RPMI8226 (cell line): ENCODE measurements around the gene SMAD5.

Source experiments
- DNase-seq: peaks from one replicate; pipeline ENCODE4 v3.0.0-alpha.2; 2015

The SMAD5 gene

GRCh38 chr5:136159457-136159856 lies 26.8 kb downstream of the SMAD5 start:
- no peak for DNase-seq

GRCh38 chr5:136162008-136162407 lies 29.4 kb downstream of the SMAD5 start:
- no peak for DNase-seq

- DNase-seq: no peak
Measured at GRCh38 chr5:136164226-136164625, 31.6 kb downstream of the SMAD5 start.

- peak; percentile 9 for DNase-seq
Measured at GRCh38 chr5:136166909-136167308, 34.3 kb downstream of the SMAD5 start.

DNA sequence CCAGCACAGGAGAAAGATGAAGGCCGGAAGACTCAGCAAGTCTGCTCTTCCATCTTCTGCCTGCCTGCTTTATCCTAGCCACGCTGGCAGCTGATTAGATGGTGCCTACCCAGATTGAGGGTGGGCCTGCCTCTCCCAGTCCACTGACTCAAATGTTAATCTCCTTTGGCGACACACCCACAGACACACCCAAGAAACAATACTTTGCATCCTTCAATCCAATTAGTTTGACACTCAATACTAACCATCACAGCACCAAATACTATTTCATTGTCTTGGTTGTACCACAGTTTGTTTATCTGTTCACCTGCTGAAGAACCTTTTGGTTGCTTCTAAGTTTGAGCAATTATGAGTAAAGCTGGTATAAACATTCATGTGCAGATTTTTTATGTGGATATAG lies 36.6 kb downstream of the SMAD5 start:
- DNase-seq: no peak

GRCh38 chr5:136174021-136174659 lies 41.5 kb downstream of the SMAD5 start:
- DNase-seq: peak; percentile 28

- DNase-seq: no peak
Measured at GRCh38 chr5:136182618-136183017, 50.0 kb downstream of the SMAD5 start.

- DNase-seq: no peak
Measured at GRCh38 chr5:136185974-136186665, 53.5 kb downstream of the SMAD5 start.

- no peak for DNase-seq
Measured at GRCh38 chr5:136186796-136187195, 54.2 kb downstream of the SMAD5 start.

GRCh38 chr5:136188859-136189258 lies 56.2 kb downstream of the SMAD5 start:
- DNase-seq: no peak

DNA sequence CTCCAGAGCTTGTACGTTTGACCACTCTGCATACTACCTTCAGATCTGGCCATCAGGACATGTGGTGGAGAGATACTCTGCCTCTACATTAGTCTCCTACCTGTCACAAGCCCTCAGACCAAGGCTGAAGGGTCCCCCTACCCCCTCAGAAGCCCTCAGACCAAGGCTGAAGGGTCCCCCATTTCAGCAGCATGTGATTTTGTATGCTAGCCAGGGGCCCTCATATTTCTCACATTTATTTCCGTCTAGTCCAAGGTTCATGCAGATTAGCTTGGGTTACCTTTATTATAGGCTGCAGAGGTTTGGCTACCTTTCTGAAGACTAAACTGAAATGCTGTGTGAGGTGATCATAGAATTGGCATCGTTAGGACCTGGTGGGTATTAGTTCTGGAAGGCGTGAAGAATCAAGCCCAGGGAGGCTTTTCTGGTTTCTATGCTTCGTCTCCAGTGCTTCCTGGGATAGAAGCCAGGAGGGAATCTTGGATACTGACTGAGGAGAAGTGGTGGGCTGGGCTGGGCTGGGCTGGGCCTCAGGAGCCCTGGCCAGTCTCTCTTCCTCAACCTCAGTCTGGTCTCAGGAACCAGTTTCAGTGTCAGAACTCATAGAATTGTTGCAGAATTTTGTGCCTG lies 57.6 kb downstream of the SMAD5 start:
- DNase-seq: no peak

DNA sequence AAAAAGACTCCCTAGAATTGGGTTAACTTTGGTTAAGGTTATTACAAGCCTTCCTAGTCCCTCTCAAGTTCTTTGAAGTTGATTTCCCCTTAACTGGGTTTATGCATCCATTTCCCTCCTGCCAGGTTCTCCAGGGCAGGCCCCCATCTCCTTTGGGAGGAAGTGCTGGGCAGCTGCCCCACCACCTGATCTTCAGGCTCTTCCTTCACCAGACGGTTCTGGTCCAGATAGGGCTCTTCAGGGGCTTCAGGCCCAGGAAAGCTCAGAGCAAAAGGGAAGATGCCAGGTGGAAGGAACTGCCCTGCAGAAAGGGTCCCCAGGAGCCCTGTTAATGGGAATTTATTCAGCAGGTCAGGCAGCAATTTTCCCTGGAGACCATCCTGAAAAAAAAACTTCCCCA lies 58.3 kb downstream of the SMAD5 start:
- no peak for DNase-seq

DNA sequence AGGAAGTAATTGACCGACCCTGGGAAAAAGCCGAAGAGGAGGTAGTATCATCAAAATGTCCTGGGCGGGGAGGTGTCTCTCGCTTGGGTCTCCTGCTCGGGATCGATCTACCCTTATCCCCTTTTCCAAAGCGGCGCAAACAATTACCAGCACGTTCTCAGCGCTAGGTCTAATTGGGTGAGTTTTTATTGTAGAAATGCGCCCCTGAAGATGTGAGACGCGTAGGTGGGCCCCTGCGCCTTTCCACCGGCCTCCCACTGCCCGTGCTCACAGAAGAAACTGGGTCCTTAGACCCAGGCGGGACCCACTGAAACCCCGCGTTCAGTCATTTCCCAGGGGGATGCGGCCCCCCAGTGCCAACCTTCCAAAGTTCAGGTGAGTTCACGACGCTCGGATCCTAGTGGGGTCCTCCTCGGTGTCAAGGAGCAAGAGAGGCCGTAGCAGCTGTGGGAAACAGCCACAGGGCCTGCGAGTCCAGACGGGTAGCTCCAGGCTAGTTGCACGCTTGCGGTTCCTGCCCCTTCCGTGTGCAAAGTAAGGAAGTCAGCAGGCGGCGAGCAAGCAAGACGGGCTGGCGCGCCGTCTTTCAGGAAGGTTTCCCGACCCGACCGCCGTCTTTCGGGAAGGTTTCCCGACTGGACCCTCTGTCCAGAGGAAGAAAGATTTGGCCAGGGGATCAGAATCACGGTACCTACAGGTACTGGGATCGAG lies 58.8 kb downstream of the SMAD5 start:
- no peak for DNase-seq

- no peak for DNase-seq
Measured at GRCh38 chr5:136192015-136192525, 59.4 kb downstream of the SMAD5 start.

DNA sequence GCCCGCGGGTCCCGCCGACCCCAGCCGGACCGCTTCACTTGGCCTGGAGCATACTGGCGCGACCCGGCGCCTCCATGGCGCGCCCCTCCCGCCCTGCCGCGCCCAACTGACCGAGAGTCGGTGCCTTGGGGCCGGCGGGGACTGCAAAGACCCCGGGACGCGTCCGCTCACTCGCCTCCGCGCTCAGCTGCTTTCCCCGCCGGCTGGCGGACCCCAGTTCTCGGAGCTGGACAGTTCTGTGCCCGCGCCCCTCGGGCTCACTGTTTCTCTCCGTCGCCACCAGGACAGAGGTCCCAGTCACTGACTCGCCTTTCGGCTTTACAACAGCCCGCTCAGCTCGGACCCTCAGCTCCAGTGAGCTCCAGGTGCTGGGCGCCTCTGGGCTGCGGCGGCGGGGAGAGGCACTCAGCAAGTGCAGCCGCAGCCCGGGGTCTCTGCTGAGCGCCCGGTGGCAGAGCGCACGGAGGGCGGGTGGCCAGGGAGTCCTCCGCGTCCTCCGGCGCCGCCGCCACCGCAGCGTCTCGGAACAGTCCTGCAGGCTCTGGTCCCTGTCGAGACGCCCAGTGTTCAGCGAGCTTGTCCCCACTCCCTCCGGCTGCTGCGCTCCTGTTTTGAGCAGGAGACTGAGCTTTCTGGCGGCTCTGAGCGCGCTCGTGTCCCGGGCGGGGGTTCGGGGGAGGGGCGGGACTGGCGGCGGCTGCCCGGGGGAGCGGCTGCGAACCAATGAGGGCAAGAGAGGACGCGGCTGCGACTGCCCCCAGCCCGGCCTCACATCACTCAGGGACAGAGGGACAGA lies 60.1 kb downstream of the SMAD5 start, which contains the start of gene SMIM32:
Gene SMIM32 (minus strand): TSS at position 637 of the 796 bp plus-strand sequence. CDS start 638 bp downstream, outside the sequence.
- DNase-seq: no peak

DNA sequence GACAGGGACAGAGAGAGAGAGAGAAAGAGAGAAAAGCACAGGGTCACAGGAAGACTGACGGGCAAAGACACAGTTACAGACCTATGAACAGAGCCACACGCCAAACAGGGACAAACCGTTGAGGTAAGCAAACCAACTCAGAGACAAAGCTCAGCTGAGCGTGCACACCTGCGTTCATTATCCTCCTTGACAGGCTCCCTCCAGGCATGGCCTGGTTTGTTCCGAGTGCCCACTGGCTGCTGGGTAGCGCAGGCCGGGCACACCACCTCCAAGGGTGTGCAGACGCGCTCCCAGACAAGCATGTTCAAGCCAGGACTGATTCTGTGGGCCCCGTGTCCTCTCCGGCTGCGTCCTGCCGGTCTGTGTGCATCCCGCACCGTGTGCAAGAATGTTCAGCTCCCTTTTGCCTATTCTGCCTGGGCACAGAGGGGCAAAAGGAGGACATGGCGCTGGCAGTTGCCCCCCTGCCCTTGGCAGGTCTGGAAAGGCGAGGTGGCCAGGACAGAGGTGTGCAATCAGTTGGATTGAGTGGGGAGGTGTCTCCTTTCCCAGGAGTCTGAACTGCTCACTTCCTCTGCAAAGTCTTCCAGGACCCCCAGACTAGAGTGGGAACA lies 60.8 kb downstream of the SMAD5 start:
- no peak for DNase-seq

- DNase-seq: no peak
Measured at GRCh38 chr5:136194576-136194975, 61.9 kb downstream of the SMAD5 start.

DNA sequence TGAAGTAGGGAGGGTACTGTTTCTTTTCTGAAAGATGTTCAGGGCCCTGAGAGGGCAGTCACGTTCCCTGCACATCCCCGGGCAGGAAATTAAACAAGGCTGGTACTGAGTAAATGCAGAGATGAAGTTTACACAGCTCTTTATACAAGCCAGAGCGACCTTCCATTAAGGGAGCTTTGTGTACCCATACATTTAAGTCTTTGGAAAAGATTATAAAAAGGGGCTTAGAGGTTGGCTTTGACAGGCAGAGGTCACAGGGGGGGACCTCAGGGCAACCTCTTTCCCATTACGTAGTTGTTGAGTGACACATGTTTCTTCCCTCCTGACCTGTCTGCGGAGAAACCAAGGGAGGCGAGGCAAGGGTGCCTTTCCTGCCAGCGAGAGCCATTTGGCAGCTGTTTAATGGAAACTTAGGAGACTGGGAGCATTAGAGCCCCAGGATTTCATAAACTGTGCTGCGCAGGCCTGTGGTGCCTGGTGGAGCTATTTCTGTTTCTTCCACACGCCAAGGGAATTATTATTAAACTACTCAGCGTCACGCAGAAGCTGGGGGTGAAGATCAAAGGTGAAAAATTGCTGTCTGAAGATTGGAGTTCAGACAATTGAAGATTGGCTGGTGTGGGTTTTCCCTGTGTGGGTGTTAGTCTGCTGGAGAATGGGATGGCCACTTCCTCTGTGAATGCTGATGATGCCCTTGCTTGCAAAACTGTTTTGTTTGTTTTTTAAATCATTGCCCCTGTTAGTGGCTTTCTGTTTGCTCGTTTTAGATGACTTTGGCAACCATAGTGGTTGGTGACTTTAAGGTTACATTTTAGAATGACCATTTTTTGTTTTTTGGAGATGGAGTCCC lies 63.6 kb downstream of the SMAD5 start:
- no peak for DNase-seq

GRCh38 chr5:136197462-136198142 lies 65.0 kb downstream of the SMAD5 start:
- DNase-seq: no peak

DNA sequence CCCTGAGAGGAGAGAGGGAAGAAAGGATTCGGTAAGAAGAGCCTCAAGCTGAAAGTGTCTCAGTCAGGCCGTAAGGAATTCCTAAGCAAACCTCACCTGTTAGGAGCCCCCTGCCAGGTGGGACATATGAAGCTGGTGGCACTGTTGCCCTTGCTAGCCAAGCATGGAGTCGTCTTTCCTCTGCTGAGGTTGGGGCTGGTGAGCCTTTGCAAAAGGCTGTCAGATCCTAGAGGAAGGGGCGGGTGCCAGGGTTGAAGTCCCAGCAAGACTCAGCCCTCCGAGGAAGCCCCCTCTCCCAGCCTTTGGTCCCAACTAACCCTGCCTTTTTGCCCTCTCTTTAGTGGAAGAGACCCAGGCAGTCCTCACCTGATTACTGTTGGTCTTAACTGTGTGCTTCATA lies 65.8 kb downstream of the SMAD5 start:
- no peak for DNase-seq
